22Rv1 (cell line): ENCODE results near the gene SUGP2.
"Not testable (repeated sequence)": the region's sequence is repeated elsewhere in the genome, so short reads cannot be mapped to it uniquely, and the experiment has no call there.

Source experiments
- CTCF ChIP-seq: fragments of 450-650 bp; IDR thresholded peaks from 2 replicates; pipeline ENCODE4 v1.5.1; 2017; ENCODE audit warnings: mild to moderate bottlenecking
- ZFX ChIP-seq: fragments of 450-650 bp; IDR thresholded peaks from 2 replicates; pipeline ENCODE4 v1.6.1; 2017; ENCODE audit warnings: antibody characterized with exemption, borderline replicate concordance

GRCh38 chr19:19023376-19023775 is 9.9 kb downstream of the SUGP2 start:
- not testable (repeated sequence) for TF ChIP-seq CTCF, ZFX
